IMR-90 (cell line): ENCODE measurements around the gene GAS2L3. TPM values are rescaled to one million over a fixed set of nuclear protein-coding genes. Genes with fewer than 3 reads are reported as not detected.

Experiments used
- ATAC-seq: fragments of 200-7000 bp; cut with Tn5 transposase; 2 replicates; pipeline ENCODE4 v1.9.1; 2020; ENCODE audit warnings: low read depth, mild to moderate bottlenecking, moderate library complexity
- BruUV-seq: library from RNA; stranded (reverse); fragments of 400-500 nt; replicated peaks from 2 replicates; lab custom pipeline; 2021; lab: Mats Ljungman, UMichigan
- CTCF ChIA-PET: fragments of 300-600 bp; formaldehyde crosslinking; extraction: SDS; loops from one replicate; lab custom pipeline; 2021; ENCODE audit warnings: antibody characterized with exemption; lab: Yijun Ruan, JAX
- POLR2A ChIA-PET: fragments of 300-600 bp; sonication (Branson Sonifier 250); formaldehyde crosslinking; loops from one replicate; lab custom pipeline; 2022; ENCODE audit warnings: antibody characterized with exemption; ENCODE audit not compliant: unreplicated experiment; lab: Charles Lee
- DNase-seq: peaks from one replicate; pipeline ENCODE4 v3.0.0; 2013
- H2AFZ ChIP-seq: replicated peaks from 2 replicates; pipeline ENCODE3; 2013; ENCODE audit warnings: low read length, mild to moderate bottlenecking; ENCODE audit not compliant: poor library complexity
- H2AK5ac ChIP-seq: 2 replicates; pipeline ENCODE4 v1.6.1; 2013; ENCODE audit warnings: low read depth, low read length, inconsistent platforms
- H2AK9ac ChIP-seq: replicated peaks from 2 replicates; pipeline ENCODE3; 2013; ENCODE audit warnings: mild to moderate bottlenecking, low read depth, low read length, moderate library complexity; ENCODE audit not compliant: poor library complexity
- H2BK120ac ChIP-seq: 2 replicates; pipeline ENCODE4 v1.6.1; 2013; ENCODE audit warnings: low read depth, low read length, inconsistent platforms
- H2BK15ac ChIP-seq: 3 replicates; pipeline ENCODE4 v1.6.1; 2013; ENCODE audit warnings: low read depth, low read length, inconsistent platforms
- H2BK20ac ChIP-seq: 2 replicates; pipeline ENCODE4 v1.6.1; 2013; ENCODE audit warnings: low read depth, mild to moderate bottlenecking, inconsistent platforms, low read length, moderate library complexity
- H2BK5ac ChIP-seq: 2 replicates; pipeline ENCODE4 v1.6.1; 2013; ENCODE audit warnings: mild to moderate bottlenecking, low read depth, low read length, inconsistent platforms; ENCODE audit not compliant: poor library complexity, severe bottlenecking
- H3K14ac ChIP-seq: replicated peaks from 2 replicates; pipeline ENCODE4 v1.6.1; 2013; ENCODE audit warnings: low read depth, low read length, inconsistent platforms
- H3K18ac ChIP-seq: 2 replicates; pipeline ENCODE4 v1.6.1; 2013; ENCODE audit warnings: low read depth, low read length, control low read depth
- H3K23ac ChIP-seq: 2 replicates; pipeline ENCODE4 v1.6.1; 2013; ENCODE audit warnings: low read depth, low read length, inconsistent platforms
- H3K27ac ChIP-seq: 2 replicates; pipeline ENCODE4 v1.5.1; 2013; ENCODE audit warnings: mild to moderate bottlenecking, control low read depth, low read length; ENCODE audit not compliant: insufficient read depth
- H3K27me3 ChIP-seq: 2 replicates; pipeline ENCODE4 v1.6.1; 2013; ENCODE audit warnings: low read length; ENCODE audit not compliant: control insufficient read depth, insufficient read depth
- H3K36me3 ChIP-seq: 2 replicates; pipeline ENCODE4 v1.6.1; 2013; ENCODE audit warnings: low read length, mixed read lengths; ENCODE audit not compliant: control insufficient read depth, insufficient read depth
- H3K4ac ChIP-seq: 2 replicates; pipeline ENCODE4 v1.6.1; 2013; ENCODE audit warnings: low read depth, low read length, inconsistent platforms
- H3K4me1 ChIP-seq: 2 replicates; pipeline ENCODE4 v1.6.1; 2013; ENCODE audit warnings: low read length, mixed read lengths; ENCODE audit not compliant: control insufficient read depth, insufficient read depth
- H3K4me2 ChIP-seq: 2 replicates; pipeline ENCODE4 v1.6.1; 2013; ENCODE audit warnings: low read depth, mild to moderate bottlenecking, control low read depth, low read length, moderate library complexity
- H3K4me3 ChIP-seq: 2 replicates; pipeline ENCODE4 v1.5.1; 2013; ENCODE audit warnings: low read depth, mild to moderate bottlenecking, control low read depth, low read length, moderate library complexity; ENCODE audit not compliant: insufficient read depth
- H3K56ac ChIP-seq: 2 replicates; pipeline ENCODE4 v1.6.1; 2013; ENCODE audit warnings: low read length, inconsistent platforms; ENCODE audit not compliant: insufficient read depth; ENCODE audit errors: extremely low read depth
- H3K79me1 ChIP-seq, 2 experiments: 2 replicates each; pipeline ENCODE4 v1.6.1; 2013; ENCODE audit warnings: low read length in 2 of 2, inconsistent platforms in 1 of 2, low read depth in 1 of 2
- H3K9ac ChIP-seq: 2 replicates; pipeline ENCODE4 v1.6.1; 2013; ENCODE audit warnings: low read depth, low read length, control low read depth
- H3K9me1 ChIP-seq: 2 replicates; pipeline ENCODE4 v1.6.1; 2013; ENCODE audit warnings: low read length, inconsistent platforms; ENCODE audit not compliant: insufficient read depth
- H3K9me3 ChIP-seq: 2 replicates; pipeline ENCODE4 v1.6.1; 2013; ENCODE audit warnings: low read length; ENCODE audit not compliant: control insufficient read depth, insufficient read depth
- H4K20me1 ChIP-seq: 2 replicates; pipeline ENCODE4 v1.6.1; 2013; ENCODE audit warnings: low read length, inconsistent platforms; ENCODE audit not compliant: insufficient read depth
- H4K5ac ChIP-seq: 2 replicates; pipeline ENCODE4 v1.6.1; 2013; ENCODE audit warnings: mild to moderate bottlenecking, low read depth, low read length, control low read depth
- H4K8ac ChIP-seq, 2 experiments: 2 replicates each; pipeline ENCODE4 v1.6.1; 2013; ENCODE audit warnings: low read depth in 2 of 2, low read length in 2 of 2, control low read depth in 1 of 2, inconsistent platforms in 1 of 2
- H4K91ac ChIP-seq: 2 replicates; pipeline ENCODE4 v1.6.1; 2013; ENCODE audit warnings: low read depth, low read length, inconsistent platforms; ENCODE audit not compliant: insufficient read depth
- BHLHE40 ChIP-seq: fragments of 150-350 bp; IDR thresholded peaks from 2 replicates; pipeline ENCODE4 v1.6.1; 2016; ENCODE audit warnings: mild to moderate bottlenecking, low read depth, low read length
- CEBPB ChIP-seq: IDR thresholded peaks from 2 replicates; pipeline ENCODE4 v1.6.1; 2012; ENCODE audit warnings: low read depth, low read length, improper control_type of control experiment
- CHD1 ChIP-seq: IDR thresholded peaks from 2 replicates; pipeline ENCODE4 v1.6.1; 2012; ENCODE audit warnings: low read depth, low read length, improper control_type of control experiment
- CTCF ChIP-seq: conservative IDR thresholded peaks from 2 replicates; pipeline ENCODE4 v1.5.1; 2012; ENCODE audit warnings: mild to moderate bottlenecking, low read depth, low read length, improper control_type of control experiment
- ELK1 ChIP-seq: fragments of 150-350 bp; IDR thresholded peaks from 2 replicates; pipeline ENCODE4 v1.6.1; 2016; ENCODE audit warnings: low read depth, mild to moderate bottlenecking, low read length, moderate library complexity, borderline replicate concordance
- FOS ChIP-seq: fragments of 150-350 bp; IDR thresholded peaks from 2 replicates; pipeline ENCODE4 v1.6.1; 2016; ENCODE audit warnings: low read depth, low read length
- MAFK ChIP-seq: IDR thresholded peaks from 2 replicates; pipeline ENCODE4 v1.6.1; 2012; ENCODE audit warnings: low read depth, low read length, improper control_type of control experiment
- MAZ ChIP-seq: IDR thresholded peaks from 2 replicates; pipeline ENCODE4 v1.6.1; 2012; ENCODE audit warnings: low read depth, mild to moderate bottlenecking, low read length, improper control_type of control experiment, moderate library complexity, borderline replicate concordance
- MXI1 ChIP-seq: IDR thresholded peaks from 2 replicates; pipeline ENCODE4 v1.6.1; 2012; ENCODE audit warnings: low read depth, mild to moderate bottlenecking, low read length, moderate library complexity, borderline replicate concordance
- NFE2L2 ChIP-seq: fragments of 150-350 bp; IDR thresholded peaks from 2 replicates; pipeline ENCODE4 v1.6.1; 2016; ENCODE audit warnings: low read depth, mild to moderate bottlenecking, low read length
- POLR2A ChIP-seq: IDR thresholded peaks from 2 replicates; pipeline ENCODE4 v1.6.1; 2012; ENCODE audit warnings: mild to moderate bottlenecking, low read depth, low read length
- RAD21 ChIP-seq: IDR thresholded peaks from 2 replicates; pipeline ENCODE4 v1.6.1; 2012; ENCODE audit warnings: low read length, improper control_type of control experiment
- RCOR1 ChIP-seq: IDR thresholded peaks from 2 replicates; pipeline ENCODE4 v1.6.1; 2012; ENCODE audit warnings: mild to moderate bottlenecking, low read length, improper control_type of control experiment; ENCODE audit not compliant: insufficient replicate concordance
- RFX5 ChIP-seq: IDR thresholded peaks from 2 replicates; pipeline ENCODE4 v1.8.0; 2012; ENCODE audit warnings: low read depth, mild to moderate bottlenecking, low read length, moderate library complexity
- SMC3 ChIP-seq: fragments of 150-350 bp; IDR thresholded peaks from 2 replicates; pipeline ENCODE4 v1.6.1; 2016; ENCODE audit warnings: low read depth, mild to moderate bottlenecking, antibody characterized with exemption, low read length, moderate library complexity
- USF2 ChIP-seq: fragments of 150-350 bp; IDR thresholded peaks from 2 replicates; pipeline ENCODE4 v1.6.1; 2017; ENCODE audit warnings: mild to moderate bottlenecking, antibody characterized with exemption, low read length, low read depth
- WGBS, 2 experiments: methylation state at CpG; one replicate each; pipeline versions ENCODE4 v1.1.5 to v1.1.7; 2013; ENCODE audit warnings: missing lambda C conversion rate in 2 of 2; ENCODE audit not compliant: insufficient read length in 1 of 2; ENCODE audit errors: extremely low coverage in 2 of 2; 5-methylcytosine and 5-hydroxymethylcytosine counted together
- dilution Hi-C: fragments of 300-500 bp; cut with HindIII; formaldehyde crosslinking; loops from one replicate; pipeline ENCODE4 v1.14.3; 2018; ENCODE audit warnings: low sequenced_read_pairs; ENCODE audit not compliant: unreplicated experiment
- in situ Hi-C: fragments of 300-500 bp; cut with MboI; formaldehyde crosslinking; loops from 3 replicates; pipeline ENCODE4 v1.14.3; 2019; ENCODE audit warnings: low sequenced_read_pairs, inconsistent platforms, mixed read lengths
- intact Hi-C: fragments of 100-400 bp; cut with micrococcal nuclease; formaldehyde crosslinking; loops from 2 replicates; pipeline ENCODE4 v1.10.0; 2022
- polyA plus RNA-seq, 3 experiments: library from polyadenylated mRNA; depleted of rRNA; stranded (reverse); fragments of >200 nt; gene quantifications; 2 replicates each; pipeline ENCODE4 v1.2.3, GENCODE V29; 2012; ENCODE audit warnings: low replicate concordance in 1 of 3
- total RNA-seq: library from RNA; depleted of rRNA; stranded (reverse); fragments of >200 nt; gene quantifications from 2 replicates; pipeline ENCODE4 v1.2.3, GENCODE V29; 2012

GAS2L3 gene
- total and polyA plus RNA-seq, 2 of the 4 experiments (the other 2 are of a cell fraction), result 5.2 to 15.6 TPM

DNA sequence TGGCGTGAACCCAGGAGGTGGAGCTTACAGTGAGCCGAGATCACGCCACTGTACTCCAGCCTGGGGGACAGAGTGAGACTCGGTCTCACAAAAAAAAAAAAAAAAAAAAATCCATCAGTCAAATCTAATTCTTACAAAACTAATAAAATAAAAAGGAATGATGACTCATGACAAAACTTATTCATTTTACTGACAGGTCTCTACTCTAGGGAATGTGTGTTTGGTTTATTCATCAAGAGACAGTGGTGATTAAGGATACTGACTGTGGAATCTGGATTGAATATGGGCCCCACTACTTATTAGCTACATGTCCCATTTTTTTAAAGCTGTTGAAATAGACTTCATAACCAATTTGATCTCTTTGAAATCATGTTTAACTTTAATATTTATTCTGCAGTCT, 29.3 kb upstream of the GAS2L3 start:
- no peak for ATAC-seq
- Histone ChIP-seq H2AK5ac (no peak overlapping the region), H3K27me3 (no peaks in the 10 kb centered on the region), H3K18ac (no peak overlapping the region), H3K9ac (no peak overlapping the region), H3K4me2 (no peak overlapping the region), H2BK15ac (no peak overlapping the region), H3K56ac (no peak overlapping the region), H3K27ac (no peak overlapping the region), H2BK20ac (no peak overlapping the region), H4K20me1 (no peaks in the 10 kb centered on the region), H3K9me3 (no peaks in the 10 kb centered on the region), H2BK5ac (no peak overlapping the region), H4K91ac (no peak overlapping the region), H4K8ac (no peak overlapping the region), H4K5ac (no peak overlapping the region), H3K4me3 (no peak overlapping the region), H3K23ac (no peak overlapping the region), H2BK120ac (no peak overlapping the region), H2AFZ (no peak overlapping the region), H2AK9ac (no peak overlapping the region), H3K4me1 (no peaks in the 10 kb centered on the region), H3K14ac (no peak overlapping the region), H3K4ac (no peak overlapping the region), H3K9me1 (no peaks in the 10 kb centered on the region), H3K79me1 (no peaks in the 10 kb centered on the region), H3K36me3 (no peaks in the 10 kb centered on the region)
- no peak for TF ChIP-seq MAZ
- TF ChIP-seq POLR2A, result no peak
- no peak for TF ChIP-seq RCOR1
- TF ChIP-seq CEBPB, result no peak
- TF ChIP-seq CTCF, result no peak
- TF ChIP-seq USF2, result no peak
- no peak for TF ChIP-seq MXI1
- no peak for TF ChIP-seq RAD21
- TF ChIP-seq BHLHE40, result no peak
- no peak for TF ChIP-seq CHD1
- no peak for TF ChIP-seq FOS
- TF ChIP-seq SMC3, result no peak
- TF ChIP-seq NFE2L2, result no peak
- TF ChIP-seq MAFK, result no peak
- TF ChIP-seq RFX5, result no peak
- TF ChIP-seq ELK1, result no peak
- dilution Hi-C loops (no loop called here), in situ Hi-C loops (loop anchor here (25.0 kb wide), 1 partner anchor 182 kb away; the partner anchor contains the start of gene SLC17A8), intact Hi-C loops (no loop called here)
- no TSS peak for BruUV-seq
- no peak for DNase-seq
- POLR2A ChIA-PET, result no interaction called here
- WGBS, 2 experiments, result no CpG with 5 or more reads among the region's 4 CpGs
- CTCF ChIA-PET, result interaction anchor here (0.7 kb wide), 1 partner anchor 22 kb away, joined by 3 read pairs; no protein-coding TSS in a partner anchor
